ENCODE data around the gene S100B.
"Not testable (repeated sequence)": the region's sequence is repeated elsewhere in the genome, so short reads cannot be mapped to it uniquely, and the experiment has no call there.

Gene S100B

GRCh38 chr21:46636550-46637285, 31.8 kb upstream of the S100B start:
- Histone ChIP-seq H3K9ac (ENCODE audit: low read length) (no peak overlapping the region), H3K27ac (ENCODE audit: low read depth, low read length) (no peak overlapping the region)

GRCh38 chr21:46636181-46636512, 31.3 kb upstream of the S100B start:
- peak overlapping the region; percentile 100 for H3K4me3 ChIP-seq (ENCODE audit: low read length)
- H3K9ac ChIP-seq (ENCODE audit: low read length): peak overlapping the region; percentile 100
- no peaks in the 10 kb centered on the region for H3K27me3 ChIP-seq (ENCODE audit: control insufficient read depth, insufficient read depth, low read length)
- H3K36me3 ChIP-seq (ENCODE audit: control insufficient read depth, insufficient read depth, low read length): peaks cover 2% of the 10 kb centered on the region
- peak overlapping the region; percentile 100 for H3K27ac ChIP-seq (ENCODE audit: low read depth, low read length)
- H3K4me1 ChIP-seq (ENCODE audit: control insufficient read depth, insufficient read depth, low read length): peaks cover 15% of the 10 kb centered on the region

More at GRCh38 chr21:46636550-46637285, 31.8 kb upstream of the S100B start:
- H3K4me3 ChIP-seq (ENCODE audit: low read length): peak overlapping the region; percentile 100
- peaks cover 15% of the 10 kb centered on the region for H3K4me1 ChIP-seq (ENCODE audit: control insufficient read depth, insufficient read depth, low read length)
- H3K27me3 ChIP-seq (ENCODE audit: control insufficient read depth, insufficient read depth, low read length): no peaks in the 10 kb centered on the region
- H3K36me3 ChIP-seq (ENCODE audit: control insufficient read depth, insufficient read depth, low read length): peaks cover 4% of the 10 kb centered on the region

GRCh38 chr21:46635324-46636180, 30.7 kb upstream of the S100B start, which contains the start of gene PRMT2:
Gene PRMT2, plus strand, starts transcription at chr21:46635674. Its CDS starts 1,278 bp downstream, at chr21:46636952.
- peak within 1 kb of the TSS; percentile 100 for H3K9ac ChIP-seq (ENCODE audit: low read length)
- peaks cover 15% of the 10 kb centered on the region for H3K4me1 ChIP-seq (ENCODE audit: control insufficient read depth, insufficient read depth, low read length)

GRCh38 chr21:46634966-46635323, 30.1 kb upstream of the S100B start:
- peak overlapping the region; percentile 68 for H3K9ac ChIP-seq (ENCODE audit: low read length)

More at GRCh38 chr21:46635324-46636180, 30.7 kb upstream of the S100B start, which contains the start of gene PRMT2:
- Histone ChIP-seq H3K4me3 (ENCODE audit: low read length) (peak within 1 kb of the TSS; percentile 100), H3K36me3 (ENCODE audit: control insufficient read depth, insufficient read depth, low read length) (no peaks in the 10 kb centered on the region), H3K27me3 (ENCODE audit: control insufficient read depth, insufficient read depth, low read length) (no peaks in the 10 kb centered on the region), H3K27ac (ENCODE audit: low read depth, low read length) (peak within 1 kb of the TSS; percentile 100)

GRCh38 chr21:46634427-46634826, 29.5 kb upstream of the S100B start:
- Histone ChIP-seq H3K27me3 (ENCODE audit: control insufficient read depth, insufficient read depth, low read length) (no peaks in the 10 kb centered on the region), H3K36me3 (ENCODE audit: control insufficient read depth, insufficient read depth, low read length) (no peaks in the 10 kb centered on the region), H3K4me3 (ENCODE audit: low read length) (peak overlapping the region; percentile 90), H3K4me1 (ENCODE audit: control insufficient read depth, insufficient read depth, low read length) (peaks cover 15% of the 10 kb centered on the region), H3K27ac (ENCODE audit: low read depth, low read length) (peak overlapping the region; percentile 100), H3K9ac (ENCODE audit: low read length) (peak overlapping the region; percentile 68)

More at GRCh38 chr21:46634966-46635323, 30.1 kb upstream of the S100B start:
- Histone ChIP-seq H3K27ac (ENCODE audit: low read depth, low read length) (peak overlapping the region; percentile 100), H3K36me3 (ENCODE audit: control insufficient read depth, insufficient read depth, low read length) (no peaks in the 10 kb centered on the region), H3K4me3 (ENCODE audit: low read length) (peak overlapping the region; percentile 90), H3K4me1 (ENCODE audit: control insufficient read depth, insufficient read depth, low read length) (peaks cover 15% of the 10 kb centered on the region), H3K27me3 (ENCODE audit: control insufficient read depth, insufficient read depth, low read length) (no peaks in the 10 kb centered on the region)

GRCh38 chr21:46633566-46633965, 28.7 kb upstream of the S100B start:
- peaks cover 15% of the 10 kb centered on the region for H3K4me1 ChIP-seq (ENCODE audit: control insufficient read depth, insufficient read depth, low read length)
- H3K27ac ChIP-seq (ENCODE audit: low read depth, low read length): no peak overlapping the region
- H3K27me3 ChIP-seq (ENCODE audit: control insufficient read depth, insufficient read depth, low read length): no peaks in the 10 kb centered on the region
- H3K9ac ChIP-seq (ENCODE audit: low read length): no peak overlapping the region
- no peak overlapping the region for H3K4me3 ChIP-seq (ENCODE audit: low read length)
- H3K36me3 ChIP-seq (ENCODE audit: control insufficient read depth, insufficient read depth, low read length): no peaks in the 10 kb centered on the region

GRCh38 chr21:46630915-46631314, 26.0 kb upstream of the S100B start:
- H3K27me3 ChIP-seq (ENCODE audit: control insufficient read depth, insufficient read depth, low read length); H3K4me3 ChIP-seq (ENCODE audit: low read length); H3K4me1 ChIP-seq (ENCODE audit: control insufficient read depth, insufficient read depth, low read length); H3K9ac ChIP-seq (ENCODE audit: low read length); H3K27ac ChIP-seq (ENCODE audit: low read depth, low read length); H3K36me3 ChIP-seq (ENCODE audit: control insufficient read depth, insufficient read depth, low read length): not testable (repeated sequence)

GRCh38 chr21:46628868-46629267, 24.0 kb upstream of the S100B start:
- H3K36me3 ChIP-seq (ENCODE audit: control insufficient read depth, insufficient read depth, low read length): no peaks in the 10 kb centered on the region
- no peaks in the 10 kb centered on the region for H3K27me3 ChIP-seq (ENCODE audit: control insufficient read depth, insufficient read depth, low read length)
- H3K4me1 ChIP-seq (ENCODE audit: control insufficient read depth, insufficient read depth, low read length): no peaks in the 10 kb centered on the region
- no peak overlapping the region for H3K4me3 ChIP-seq (ENCODE audit: low read length)
- no peak overlapping the region for H3K27ac ChIP-seq (ENCODE audit: low read depth, low read length)
- no peak overlapping the region for H3K9ac ChIP-seq (ENCODE audit: low read length)

GRCh38 chr21:46627726-46628125, 22.8 kb upstream of the S100B start:
- Histone ChIP-seq H3K4me3 (ENCODE audit: low read length) (no peak overlapping the region), H3K9ac (ENCODE audit: low read length) (no peak overlapping the region), H3K36me3 (ENCODE audit: control insufficient read depth, insufficient read depth, low read length) (no peaks in the 10 kb centered on the region), H3K27ac (ENCODE audit: low read depth, low read length) (no peak overlapping the region), H3K4me1 (ENCODE audit: control insufficient read depth, insufficient read depth, low read length) (no peaks in the 10 kb centered on the region), H3K27me3 (ENCODE audit: control insufficient read depth, insufficient read depth, low read length) (no peaks in the 10 kb centered on the region)

GRCh38 chr21:46626975-46627501, 22.2 kb upstream of the S100B start:
- no peaks in the 10 kb centered on the region for H3K36me3 ChIP-seq (ENCODE audit: control insufficient read depth, insufficient read depth, low read length)
- H3K27ac ChIP-seq (ENCODE audit: low read depth, low read length): no peak overlapping the region
- no peak overlapping the region for H3K9ac ChIP-seq (ENCODE audit: low read length)
- H3K4me3 ChIP-seq (ENCODE audit: low read length): no peak overlapping the region
- no peaks in the 10 kb centered on the region for H3K27me3 ChIP-seq (ENCODE audit: control insufficient read depth, insufficient read depth, low read length)
- no peaks in the 10 kb centered on the region for H3K4me1 ChIP-seq (ENCODE audit: control insufficient read depth, insufficient read depth, low read length)

GRCh38 chr21:46626536-46626935, 21.7 kb upstream of the S100B start:
- Histone ChIP-seq H3K4me1 (ENCODE audit: control insufficient read depth, insufficient read depth, low read length) (no peaks in the 10 kb centered on the region), H3K36me3 (ENCODE audit: control insufficient read depth, insufficient read depth, low read length) (no peaks in the 10 kb centered on the region), H3K4me3 (ENCODE audit: low read length) (no peak overlapping the region), H3K9ac (ENCODE audit: low read length) (no peak overlapping the region), H3K27ac (ENCODE audit: low read depth, low read length) (no peak overlapping the region), H3K27me3 (ENCODE audit: control insufficient read depth, insufficient read depth, low read length) (no peaks in the 10 kb centered on the region)

- Histone ChIP-seq H3K36me3 (ENCODE audit: control insufficient read depth, insufficient read depth, low read length) (no peaks in the 10 kb centered on the region), H3K4me3 (ENCODE audit: low read length) (no peak overlapping the region), H3K4me1 (ENCODE audit: control insufficient read depth, insufficient read depth, low read length) (no peaks in the 10 kb centered on the region), H3K9ac (ENCODE audit: low read length) (no peak overlapping the region), H3K27ac (ENCODE audit: low read depth, low read length) (no peak overlapping the region), H3K27me3 (ENCODE audit: control insufficient read depth, insufficient read depth, low read length) (no peaks in the 10 kb centered on the region)
These were observed 20.9 kb upstream of the S100B start for GRCh38 chr21:46625759-46626158.

Measured in rectal smooth muscle tissue (tissue), 1 donor.